IMR-90 (cell line): ENCODE measurements around the gene HSPA1A. TPM values are rescaled to one million over a fixed set of nuclear protein-coding genes. Genes with fewer than 3 reads are reported as not detected.
"Not testable (repeated sequence)": the region's sequence is repeated elsewhere in the genome, so short reads cannot be mapped to it uniquely, and the experiment has no call there.

Source experiments
- ATAC-seq: fragments of 200-7000 bp; cut with Tn5 transposase; 2 replicates; pipeline ENCODE4 v1.9.1; 2020; ENCODE audit warnings: low read depth, mild to moderate bottlenecking, moderate library complexity
- BruUV-seq: library from RNA; stranded (reverse); fragments of 400-500 nt; replicated peaks from 2 replicates; lab custom pipeline; 2021; lab: Mats Ljungman, UMichigan
- CTCF ChIA-PET: fragments of 300-600 bp; formaldehyde crosslinking; extraction: SDS; loops from one replicate; lab custom pipeline; 2021; ENCODE audit warnings: antibody characterized with exemption; lab: Yijun Ruan, JAX
- POLR2A ChIA-PET: fragments of 300-600 bp; sonication (Branson Sonifier 250); formaldehyde crosslinking; loops from one replicate; lab custom pipeline; 2022; ENCODE audit warnings: antibody characterized with exemption; ENCODE audit not compliant: unreplicated experiment; lab: Charles Lee
- DNase-seq: peaks from one replicate; pipeline ENCODE4 v3.0.0; 2013
- H2AFZ ChIP-seq: replicated peaks from 2 replicates; pipeline ENCODE3; 2013; ENCODE audit warnings: low read length, mild to moderate bottlenecking; ENCODE audit not compliant: poor library complexity
- H2AK5ac ChIP-seq: 2 replicates; pipeline ENCODE4 v1.6.1; 2013; ENCODE audit warnings: low read depth, low read length, inconsistent platforms
- H2AK9ac ChIP-seq: replicated peaks from 2 replicates; pipeline ENCODE3; 2013; ENCODE audit warnings: mild to moderate bottlenecking, low read depth, low read length, moderate library complexity; ENCODE audit not compliant: poor library complexity
- H2BK120ac ChIP-seq: 2 replicates; pipeline ENCODE4 v1.6.1; 2013; ENCODE audit warnings: low read depth, low read length, inconsistent platforms
- H2BK15ac ChIP-seq: 3 replicates; pipeline ENCODE4 v1.6.1; 2013; ENCODE audit warnings: low read depth, low read length, inconsistent platforms
- H2BK20ac ChIP-seq: 2 replicates; pipeline ENCODE4 v1.6.1; 2013; ENCODE audit warnings: low read depth, mild to moderate bottlenecking, inconsistent platforms, low read length, moderate library complexity
- H2BK5ac ChIP-seq: 2 replicates; pipeline ENCODE4 v1.6.1; 2013; ENCODE audit warnings: mild to moderate bottlenecking, low read depth, low read length, inconsistent platforms; ENCODE audit not compliant: poor library complexity, severe bottlenecking
- H3K14ac ChIP-seq: replicated peaks from 2 replicates; pipeline ENCODE4 v1.6.1; 2013; ENCODE audit warnings: low read depth, low read length, inconsistent platforms
- H3K18ac ChIP-seq: 2 replicates; pipeline ENCODE4 v1.6.1; 2013; ENCODE audit warnings: low read depth, low read length, control low read depth
- H3K23ac ChIP-seq: 2 replicates; pipeline ENCODE4 v1.6.1; 2013; ENCODE audit warnings: low read depth, low read length, inconsistent platforms
- H3K27ac ChIP-seq: 2 replicates; pipeline ENCODE4 v1.5.1; 2013; ENCODE audit warnings: mild to moderate bottlenecking, control low read depth, low read length; ENCODE audit not compliant: insufficient read depth
- H3K27me3 ChIP-seq: 2 replicates; pipeline ENCODE4 v1.6.1; 2013; ENCODE audit warnings: low read length; ENCODE audit not compliant: control insufficient read depth, insufficient read depth
- H3K36me3 ChIP-seq: 2 replicates; pipeline ENCODE4 v1.6.1; 2013; ENCODE audit warnings: low read length, mixed read lengths; ENCODE audit not compliant: control insufficient read depth, insufficient read depth
- H3K4ac ChIP-seq: 2 replicates; pipeline ENCODE4 v1.6.1; 2013; ENCODE audit warnings: low read depth, low read length, inconsistent platforms
- H3K4me1 ChIP-seq: 2 replicates; pipeline ENCODE4 v1.6.1; 2013; ENCODE audit warnings: low read length, mixed read lengths; ENCODE audit not compliant: control insufficient read depth, insufficient read depth
- H3K4me2 ChIP-seq: 2 replicates; pipeline ENCODE4 v1.6.1; 2013; ENCODE audit warnings: low read depth, mild to moderate bottlenecking, control low read depth, low read length, moderate library complexity
- H3K4me3 ChIP-seq: 2 replicates; pipeline ENCODE4 v1.5.1; 2013; ENCODE audit warnings: low read depth, mild to moderate bottlenecking, control low read depth, low read length, moderate library complexity; ENCODE audit not compliant: insufficient read depth
- H3K56ac ChIP-seq: 2 replicates; pipeline ENCODE4 v1.6.1; 2013; ENCODE audit warnings: low read length, inconsistent platforms; ENCODE audit not compliant: insufficient read depth; ENCODE audit errors: extremely low read depth
- H3K79me1 ChIP-seq, 2 experiments: 2 replicates each; pipeline ENCODE4 v1.6.1; 2013; ENCODE audit warnings: low read length in 2 of 2, inconsistent platforms in 1 of 2, low read depth in 1 of 2
- H3K9ac ChIP-seq: 2 replicates; pipeline ENCODE4 v1.6.1; 2013; ENCODE audit warnings: low read depth, low read length, control low read depth
- H3K9me1 ChIP-seq: 2 replicates; pipeline ENCODE4 v1.6.1; 2013; ENCODE audit warnings: low read length, inconsistent platforms; ENCODE audit not compliant: insufficient read depth
- H3K9me3 ChIP-seq: 2 replicates; pipeline ENCODE4 v1.6.1; 2013; ENCODE audit warnings: low read length; ENCODE audit not compliant: control insufficient read depth, insufficient read depth
- H4K20me1 ChIP-seq: 2 replicates; pipeline ENCODE4 v1.6.1; 2013; ENCODE audit warnings: low read length, inconsistent platforms; ENCODE audit not compliant: insufficient read depth
- H4K5ac ChIP-seq: 2 replicates; pipeline ENCODE4 v1.6.1; 2013; ENCODE audit warnings: mild to moderate bottlenecking, low read depth, low read length, control low read depth
- H4K8ac ChIP-seq, 2 experiments: 2 replicates each; pipeline ENCODE4 v1.6.1; 2013; ENCODE audit warnings: low read depth in 2 of 2, low read length in 2 of 2, control low read depth in 1 of 2, inconsistent platforms in 1 of 2
- H4K91ac ChIP-seq: 2 replicates; pipeline ENCODE4 v1.6.1; 2013; ENCODE audit warnings: low read depth, low read length, inconsistent platforms; ENCODE audit not compliant: insufficient read depth
- CHD1 ChIP-seq: IDR thresholded peaks from 2 replicates; pipeline ENCODE4 v1.6.1; 2012; ENCODE audit warnings: low read depth, low read length, improper control_type of control experiment
- MAFK ChIP-seq: IDR thresholded peaks from 2 replicates; pipeline ENCODE4 v1.6.1; 2012; ENCODE audit warnings: low read depth, low read length, improper control_type of control experiment
- MAZ ChIP-seq: IDR thresholded peaks from 2 replicates; pipeline ENCODE4 v1.6.1; 2012; ENCODE audit warnings: low read depth, mild to moderate bottlenecking, low read length, improper control_type of control experiment, moderate library complexity, borderline replicate concordance
- SMC3 ChIP-seq: fragments of 150-350 bp; IDR thresholded peaks from 2 replicates; pipeline ENCODE4 v1.6.1; 2016; ENCODE audit warnings: low read depth, mild to moderate bottlenecking, antibody characterized with exemption, low read length, moderate library complexity
- WGBS, 2 experiments: methylation state at CpG; one replicate each; pipeline versions ENCODE4 v1.1.5 to v1.1.7; 2013; ENCODE audit warnings: missing lambda C conversion rate in 2 of 2; ENCODE audit not compliant: insufficient read length in 1 of 2; ENCODE audit errors: extremely low coverage in 2 of 2; 5-methylcytosine and 5-hydroxymethylcytosine counted together
- dilution Hi-C: fragments of 300-500 bp; cut with HindIII; formaldehyde crosslinking; loops from one replicate; pipeline ENCODE4 v1.14.3; 2018; ENCODE audit warnings: low sequenced_read_pairs; ENCODE audit not compliant: unreplicated experiment
- in situ Hi-C: fragments of 300-500 bp; cut with MboI; formaldehyde crosslinking; loops from 3 replicates; pipeline ENCODE4 v1.14.3; 2019; ENCODE audit warnings: low sequenced_read_pairs, inconsistent platforms, mixed read lengths
- intact Hi-C: fragments of 100-400 bp; cut with micrococcal nuclease; formaldehyde crosslinking; loops from 2 replicates; pipeline ENCODE4 v1.10.0; 2022
- polyA plus RNA-seq, 3 experiments: library from polyadenylated mRNA; depleted of rRNA; stranded (reverse); fragments of >200 nt; gene quantifications; 2 replicates each; pipeline ENCODE4 v1.2.3, GENCODE V29; 2012; ENCODE audit warnings: low replicate concordance in 1 of 3
- total RNA-seq: library from RNA; depleted of rRNA; stranded (reverse); fragments of >200 nt; gene quantifications from 2 replicates; pipeline ENCODE4 v1.2.3, GENCODE V29; 2012

Gene HSPA1A
- total and polyA plus RNA-seq, 2 of the 4 experiments (the other 2 are of a cell fraction) = 94.6 to 95.3 TPM

DNA sequence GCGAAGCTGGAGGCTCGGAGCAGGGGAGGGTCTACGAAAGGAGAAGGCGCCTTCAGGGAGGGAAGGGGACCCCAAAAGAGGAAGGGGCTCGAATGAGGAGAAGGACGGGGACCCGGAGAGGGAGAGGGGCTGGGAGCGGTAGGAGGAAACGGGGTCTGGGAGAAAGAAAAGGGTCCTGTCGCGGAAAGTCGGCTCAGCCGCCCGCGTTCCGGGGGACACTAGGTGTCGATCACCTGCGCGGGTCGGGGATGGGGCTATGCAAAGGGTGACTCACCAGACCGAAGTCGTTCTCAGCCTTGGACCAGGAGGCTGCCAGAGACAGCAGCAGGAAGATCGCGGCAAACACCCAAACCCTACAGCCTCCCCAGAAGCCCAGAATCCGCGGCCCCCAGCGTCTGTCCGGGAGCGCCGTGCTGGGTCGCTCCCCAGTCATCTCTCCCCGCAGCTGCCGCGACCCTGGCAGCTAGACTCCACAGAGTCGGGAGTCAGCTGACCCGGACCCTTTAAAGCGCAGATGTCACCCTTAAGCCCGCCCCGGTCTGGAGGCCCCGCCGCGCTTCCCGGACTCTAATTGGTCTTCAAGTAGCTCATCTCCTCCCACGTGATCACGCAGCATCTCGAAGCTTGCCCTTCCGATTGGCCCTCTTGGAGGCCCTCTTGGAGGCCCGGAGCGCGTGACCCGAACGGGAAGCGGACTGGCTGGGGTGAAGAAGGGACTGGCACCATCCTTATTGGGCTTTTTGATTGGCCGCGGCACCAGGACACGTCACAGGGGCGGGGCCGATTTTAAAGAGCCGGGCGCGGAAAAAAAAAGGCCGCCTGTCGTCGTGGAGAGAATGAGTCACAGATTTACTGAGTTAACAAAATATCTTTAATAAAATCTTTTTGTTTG lies 47.2 kb downstream of the HSPA1A start, which contains the start of gene NEU1 (continued):
- TF ChIP-seq SMC3 = no peak
- no peak for TF ChIP-seq MAFK
- TF ChIP-seq CHD1 = no peak; the same call in 1 of the 2 replicates
- TF ChIP-seq MAZ = no peak; the same call in 1 of the 2 replicates

DNA sequence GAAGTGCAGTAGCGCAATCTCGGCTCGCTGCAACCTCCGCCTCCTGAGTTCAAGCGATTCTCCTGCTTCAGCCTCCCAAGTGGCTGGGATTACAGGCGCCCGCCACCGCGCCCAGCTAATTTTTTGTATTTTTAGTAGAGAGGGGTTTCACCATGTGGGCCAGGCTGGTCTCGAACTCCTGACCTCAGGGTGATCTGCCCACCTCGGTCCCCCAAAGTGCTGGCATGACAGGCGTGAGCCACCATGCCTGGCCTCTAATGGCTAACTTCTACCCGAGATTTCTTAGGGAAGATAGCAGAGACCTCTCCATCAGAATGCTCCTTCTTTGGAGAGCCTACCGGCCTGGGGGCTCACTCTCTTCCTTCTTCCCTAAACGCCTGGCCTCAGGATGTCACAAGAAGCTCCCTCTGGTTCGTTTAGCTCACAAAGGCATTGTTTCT lies 48.8 kb downstream of the HSPA1A start:
- DNase-seq, H3K9me1 ChIP-seq, H2BK5ac ChIP-seq, H4K20me1 ChIP-seq, H3K27ac ChIP-seq, H2BK15ac ChIP-seq, H2BK120ac ChIP-seq, H3K27me3 ChIP-seq, H3K9me3 ChIP-seq, H3K4me1 ChIP-seq, H3K23ac ChIP-seq, BruUV-seq, dilution Hi-C loops, H4K5ac ChIP-seq, ATAC-seq, H3K56ac ChIP-seq, intact Hi-C loops, H3K18ac ChIP-seq, H4K91ac ChIP-seq, H3K14ac ChIP-seq, in situ Hi-C loops, CTCF ChIA-PET, H2BK20ac ChIP-seq: not testable (repeated sequence)
- Histone ChIP-seq H3K4me3 (peak overlapping the region; percentile 60), H4K8ac (peak overlapping the region in 1 of 2 experiments; percentile 1; a peak in 1 of 4 replicates), H2AFZ (peak overlapping the region; percentile 97), H3K9ac (peak overlapping the region; percentile 17; the same call in 1 of the 2 replicates), H3K4ac (peak overlapping the region; percentile 53; the same call in 1 of the 2 replicates), H3K36me3 (peaks cover 18% of the 10 kb centered on the region), H2AK9ac (peak overlapping the region; percentile 83), H2AK5ac (peak overlapping the region; percentile 86), H3K4me2 (peak overlapping the region; percentile 71), H3K79me1 (peaks cover 7 to 20% of the 10 kb centered on the region in 2 experiments; a peak in 2 of 4 replicates)
- POLR2A ChIA-PET = interaction anchor here (0.6 kb wide), 2 partner anchors 95 to 242 kb away, joined by 3 read pairs; partner anchors contain the start of gene SKIC2
- 40% methylated on average over 5 of the region's 16 CpGs; no CpG with 5 or more reads in 1 of the 2 experiments for WGBS, 2 experiments
